HCT116 (cell line): ENCODE measurements around the gene SETD6. TPM values are rescaled to one million over a fixed set of nuclear protein-coding genes. Genes with fewer than 3 reads are reported as not detected.

Experiments
- ATAC-seq: fragments of 200-7000 bp; cut with Tn5 transposase; 2 replicates; pipeline ENCODE4 v1.9.1; 2020; ENCODE audit warnings: mild to moderate bottlenecking, moderate library complexity
- BruUV-seq: library from RNA; stranded (reverse); fragments of 400-500 nt; replicated peaks from 2 replicates; lab custom pipeline; 2021; lab: Mats Ljungman, UMichigan
- CTCF ChIA-PET: fragments of 300-600 bp; sonication (Branson Sonifier 250); formaldehyde crosslinking; loops from one replicate; lab custom pipeline; 2021; ENCODE audit warnings: antibody characterized with exemption; lab: Charles Lee
- POLR2A ChIA-PET: fragments of 300-600, 350-600 bp; sonication (Branson Sonifier 250); formaldehyde crosslinking; loops from one replicate; lab custom pipeline; 2021; ENCODE audit warnings: antibody characterized with exemption; lab: Charles Lee
- RAD21 ChIA-PET, 2 experiments: fragments of 300-600 bp; sonication (Branson Sonifier 250); formaldehyde crosslinking; loops; one replicate each; lab custom pipeline; 2023; ENCODE audit warnings: low total read pairs in 2 of 2; ENCODE audit not compliant: uncharacterized antibody in 2 of 2, unreplicated experiment in 2 of 2, low non-redundant PET in 1 of 2; lab: Charles Lee
- DNase-seq: peaks from one replicate; pipeline ENCODE4 v3.0.0-alpha.2; 2010; ENCODE audit warnings: low read depth, low spot score
- H2AFZ ChIP-seq: fragments of 200-600 bp; shearing (Covaris generic), sonication (generic); 2 replicates; pipeline ENCODE4 v1.6.1; 2017; ENCODE audit warnings: low read depth, mixed run types, mixed read lengths, antibody characterized with exemption, low read length; ENCODE audit not compliant: poor library complexity, severe bottlenecking
- H3K27ac ChIP-seq: 2 replicates; pipeline ENCODE4 v1.5.1; 2012; ENCODE audit warnings: low read depth, low read length
- H3K27me3 ChIP-seq: fragments of 200-600 bp; sonication (generic); 2 replicates; pipeline ENCODE4 v1.6.1; 2016; ENCODE audit warnings: mixed run types, low read length, mixed read lengths; ENCODE audit not compliant: insufficient read depth
- H3K36me3 ChIP-seq, 2 experiments: fragments of 200-500 bp in 1 of 2; fragments of 200-600 bp in 1 of 2; sonication (Bioruptor generic) in 1 of 2; sonication (generic) in 1 of 2; 2 replicates each; pipeline versions ENCODE4 v1.5.1 to v1.6.1; 2014 to 2016; ENCODE audit warnings: low read length in 2 of 2, inconsistent platforms in 1 of 2, mixed read lengths in 1 of 2, mixed run types in 1 of 2; ENCODE audit not compliant: insufficient read depth in 2 of 2, control insufficient read depth in 1 of 2
- H3K4me1 ChIP-seq, 2 experiments: fragments of 200-600 bp in 1 of 2; sonication (generic) in 1 of 2; 2 replicates each; pipeline versions ENCODE4 v1.5.1 to v1.6.1; 2012 to 2017; ENCODE audit warnings: low read length in 2 of 2, inconsistent platforms in 1 of 2, mild to moderate bottlenecking in 1 of 2, mixed read lengths in 1 of 2, mixed run types in 1 of 2, moderate library complexity in 1 of 2; ENCODE audit not compliant: insufficient read depth in 2 of 2, control insufficient read depth in 1 of 2
- H3K4me2 ChIP-seq: fragments of 200-600 bp; sonication (generic); 2 replicates; pipeline ENCODE4 v1.6.1; 2017; ENCODE audit warnings: mixed run types, low read length, mixed read lengths
- H3K4me3 ChIP-seq, 2 experiments: fragments of 200-600 bp in 1 of 2; sonication (generic) in 1 of 2; replicated peaks in 1 of 2; 2 replicates each; pipeline ENCODE4 v1.5.1; 2011 to 2016; ENCODE audit warnings: low read length in 2 of 2, control low read depth in 1 of 2, low read depth in 1 of 2, mild to moderate bottlenecking in 1 of 2, mixed read lengths in 1 of 2, mixed run types in 1 of 2
- H3K79me2 ChIP-seq: fragments of 200-600 bp; sonication (generic); 2 replicates; pipeline ENCODE4 v1.6.1; 2017; ENCODE audit warnings: mild to moderate bottlenecking, mixed run types, low read length, moderate library complexity, mixed read lengths; ENCODE audit not compliant: insufficient read depth
- H3K9ac ChIP-seq: fragments of 200-600 bp; sonication (generic); 2 replicates; pipeline ENCODE4 v1.6.1; 2016; ENCODE audit warnings: low read length, mixed read lengths
- H3K9me2 ChIP-seq: fragments of 200-600 bp; sonication (generic), shearing (Covaris generic); 2 replicates; pipeline ENCODE4 v1.6.1; 2017; ENCODE audit warnings: mixed run types, mild to moderate bottlenecking, moderate library complexity; ENCODE audit not compliant: insufficient read depth
- H3K9me3 ChIP-seq, 2 experiments: fragments of 200-500 bp in 1 of 2; fragments of 200-600 bp in 1 of 2; sonication (Bioruptor generic) in 1 of 2; sonication (generic) in 1 of 2; 2 replicates each; pipeline ENCODE4 v1.6.1; 2014 to 2017; ENCODE audit warnings: low read length in 2 of 2, mixed read lengths in 2 of 2, inconsistent platforms in 1 of 2, low read depth in 1 of 2, mild to moderate bottlenecking in 1 of 2, mixed run types in 1 of 2, moderate library complexity in 1 of 2; ENCODE audit not compliant: control insufficient read depth in 1 of 2, insufficient read depth in 1 of 2
- H4K20me1 ChIP-seq: fragments of 200-600 bp; sonication (generic), shearing (Covaris generic); 2 replicates; pipeline ENCODE4 v1.6.1; 2017; ENCODE audit warnings: mixed run types, mild to moderate bottlenecking, moderate library complexity; ENCODE audit not compliant: insufficient read depth
- EGR1 ChIP-seq: IDR thresholded peaks from 2 replicates; pipeline ENCODE4 v1.6.1; 2012; ENCODE audit warnings: low read depth
- EZH2phosphoT487 ChIP-seq: fragments of 200-600 bp; IDR thresholded peaks from 2 replicates; pipeline ENCODE4 v1.6.1; 2018; ENCODE audit warnings: antibody characterized with exemption, borderline replicate concordance
- POLR2A ChIP-seq: IDR thresholded peaks from 2 replicates; pipeline ENCODE4 v1.7.0; 2011; ENCODE audit warnings: borderline replicate concordance; ENCODE audit not compliant: insufficient read depth, insufficient read length; ENCODE audit errors: extremely low read depth
- POLR2AphosphoS5 ChIP-seq: IDR thresholded peaks from 2 replicates; pipeline ENCODE4 v1.6.1; 2011; ENCODE audit warnings: mild to moderate bottlenecking, low read depth, low read length, moderate library complexity
- REST ChIP-seq: IDR thresholded peaks from 2 replicates; pipeline ENCODE4 v1.6.1; 2012; ENCODE audit warnings: low read depth
- SIN3A ChIP-seq: IDR thresholded peaks from 2 replicates; pipeline ENCODE4 v1.6.1; 2012; ENCODE audit warnings: low read depth
- intact Hi-C: fragments of 100-400 bp; cut with micrococcal nuclease; formaldehyde crosslinking; loops from 2 replicates; pipeline ENCODE4 v1.10.0; 2022
- total RNA-seq: library from RNA; stranded (reverse); gene quantifications from one replicate; pipeline ENCODE4 v1.2.1, GENCODE V29; 2021; ENCODE audit not compliant: unreplicated experiment
- TF ChIP-seq, protein P1 (sequence below): IDR thresholded peaks from 2 replicates; pipeline ENCODE4 v1.6.1; 2012
- TF ChIP-seq, protein P2 (sequence below): IDR thresholded peaks from 2 replicates; pipeline ENCODE4 v1.6.1; 2012

Gene SETD6
- total RNA-seq, 1 experiment from 2014 or later = 26.6 TPM

DNA sequence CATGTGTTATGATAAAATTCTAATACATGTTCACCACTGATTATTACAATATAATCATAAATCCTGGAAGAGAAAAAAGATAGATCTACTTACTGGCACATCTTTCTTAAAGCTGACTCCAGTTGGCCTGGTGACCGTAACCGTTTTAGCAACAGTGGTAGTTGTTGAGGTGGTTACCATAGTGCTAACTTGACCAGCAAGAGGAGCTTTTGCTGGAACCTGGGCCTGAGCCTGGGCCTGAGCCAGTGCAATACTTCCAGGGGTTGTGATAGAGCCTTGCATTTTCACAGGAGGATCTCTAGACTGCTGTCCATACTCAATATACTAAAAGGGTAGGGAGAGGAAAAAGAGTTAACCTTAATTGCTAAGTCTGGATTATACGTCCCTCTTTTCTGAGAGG lies 36.2 kb downstream of the SETD6 start:
- ChIA-PET POLR2A (no interaction called here), RAD21 (no interaction called here), CTCF (no interaction called here)
- intact Hi-C loops = no loop called here
- no peaks in the 10 kb centered on the region for H4K20me1 ChIP-seq
- BruUV-seq = no TSS peak
- TF ChIP-seq, protein P1, sequence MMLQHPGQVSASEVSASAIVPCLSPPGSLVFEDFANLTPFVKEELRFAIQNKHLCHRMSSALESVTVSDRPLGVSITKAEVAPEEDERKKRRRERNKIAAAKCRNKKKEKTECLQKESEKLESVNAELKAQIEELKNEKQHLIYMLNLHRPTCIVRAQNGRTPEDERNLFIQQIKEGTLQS = no peak
- TF ChIP-seq EZH2phosphoT487 = no peak
- TF ChIP-seq POLR2A = no peak
- no peak for TF ChIP-seq EGR1
- TF ChIP-seq, protein P2, sequence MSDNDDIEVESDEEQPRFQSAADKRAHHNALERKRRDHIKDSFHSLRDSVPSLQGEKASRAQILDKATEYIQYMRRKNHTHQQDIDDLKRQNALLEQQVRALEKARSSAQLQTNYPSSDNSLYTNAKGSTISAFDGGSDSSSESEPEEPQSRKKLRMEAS = no peak
- no peak for TF ChIP-seq SIN3A
- TF ChIP-seq REST = no peak
- TF ChIP-seq POLR2AphosphoS5 = no peak
- DNase-seq (no peak), ATAC-seq (no peak)
- peaks cover 60% of the 10 kb centered on the region for H3K79me2 ChIP-seq
- no peaks in the 10 kb centered on the region for H3K9me2 ChIP-seq
- peaks cover 64 to 75% of the 10 kb centered on the region in 2 experiments for H3K36me3 ChIP-seq
- no peak overlapping the region for H3K27ac ChIP-seq
- H3K27me3 ChIP-seq = no peaks in the 10 kb centered on the region
- H3K4me1 ChIP-seq = no peaks in the 10 kb centered on the region
- H3K9me3 ChIP-seq = no peaks in the 10 kb centered on the region
- H3K9ac ChIP-seq = no peak overlapping the region
- no peak overlapping the region for H3K4me2 ChIP-seq
- no peak overlapping the region for H2AFZ ChIP-seq
- H3K4me3 ChIP-seq = no peak overlapping the region
